ENCODE measurements around the gene NPIPB6.
"Not testable (repeated sequence)": the region's sequence is repeated elsewhere in the genome, so short reads cannot be mapped to it uniquely, and the experiment has no call there.

The NPIPB6 gene

DNA sequence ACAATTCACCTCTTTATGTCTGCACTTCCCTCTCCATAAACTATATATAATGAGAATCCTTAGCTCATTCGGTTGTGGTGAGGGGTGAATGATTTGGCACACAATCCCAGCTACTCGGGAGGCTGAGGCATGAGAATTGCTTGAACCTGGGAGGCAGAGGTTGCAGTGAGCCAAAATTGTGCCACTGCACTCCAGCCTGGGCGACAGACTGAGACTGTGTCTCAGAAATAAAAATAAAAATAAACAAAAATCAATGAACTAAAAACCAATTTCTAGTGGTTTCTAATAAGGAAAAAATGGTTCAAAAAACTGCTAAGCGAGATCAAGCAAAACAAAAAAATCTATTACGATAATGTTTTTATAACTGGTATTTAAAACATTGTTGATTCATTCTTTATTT is at the start of gene NPIPB6:
TSS of gene NPIPB6 (minus strand) at position 101 of the 400 bp plus-strand sequence. CDS start 686 bp downstream, outside the sequence.
- not testable (repeated sequence) for DNase-seq

DNA sequence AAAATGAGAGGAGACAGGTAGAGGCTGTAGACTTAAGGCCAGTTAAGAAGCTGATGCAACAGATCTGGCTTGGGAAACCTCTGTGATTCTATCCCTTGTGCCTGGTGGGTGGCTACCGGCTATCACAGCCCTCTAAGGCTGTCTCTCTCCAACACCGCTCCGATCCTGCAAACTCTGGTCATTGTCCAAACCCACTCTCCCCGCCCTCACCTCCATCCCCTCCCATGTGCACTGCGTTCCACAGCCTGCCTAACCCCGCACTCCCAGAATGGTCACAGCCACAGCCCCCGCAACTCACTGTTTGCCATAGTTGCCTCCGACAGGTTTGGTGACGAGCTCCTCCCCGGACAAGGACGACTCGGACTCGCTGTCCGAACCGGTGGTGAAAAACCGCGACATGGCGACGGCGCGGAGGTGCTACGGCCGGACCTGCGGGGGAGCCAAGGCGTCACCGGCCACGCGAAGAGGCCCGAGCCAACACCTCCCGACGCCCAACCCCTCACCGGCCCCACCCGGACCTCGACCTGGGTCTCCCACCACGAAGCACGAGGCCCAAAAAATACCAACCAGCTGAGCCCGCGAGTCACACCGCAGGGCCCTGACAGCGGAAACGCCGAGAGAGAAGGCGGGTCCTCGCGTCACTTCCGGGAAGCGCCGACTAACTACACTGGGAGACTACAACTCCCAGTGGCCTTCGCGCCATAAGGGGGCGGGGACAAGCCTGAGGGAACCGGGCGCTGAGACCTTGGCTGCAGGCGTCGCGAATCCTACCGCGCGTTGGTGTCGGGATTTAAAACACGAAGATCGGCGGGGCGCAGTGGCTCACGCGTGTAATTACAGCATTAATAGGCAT is 40.1 kb upstream of the NPIPB6 start, which contains the start of gene EIF3CL:
TSS of gene EIF3CL (minus strand) at position 622 of the 853 bp plus-strand sequence. CDS start at position 399, 223 bp downstream.
- not testable (repeated sequence) for DNase-seq

DNA sequence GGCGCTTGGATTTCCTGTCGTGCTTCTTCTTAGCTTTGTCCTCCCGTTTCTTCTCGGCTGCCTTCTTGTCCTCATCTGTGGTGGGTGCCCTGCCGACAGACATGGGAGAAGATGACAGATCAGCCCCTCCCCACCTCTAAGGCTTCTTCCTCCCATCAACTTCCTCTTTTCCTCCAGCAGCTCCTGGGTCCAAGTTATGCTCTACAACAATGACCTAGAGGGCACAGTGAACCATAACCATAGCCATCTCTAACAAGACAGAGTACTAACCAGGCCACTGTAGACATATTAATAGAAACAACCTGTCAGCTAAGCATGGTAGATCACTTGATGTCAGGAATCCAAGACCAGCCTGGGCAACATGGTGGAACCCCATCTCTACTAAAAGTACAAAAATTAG is 28.7 kb upstream of the NPIPB6 start:
- DNase-seq: not testable (repeated sequence)

DNA sequence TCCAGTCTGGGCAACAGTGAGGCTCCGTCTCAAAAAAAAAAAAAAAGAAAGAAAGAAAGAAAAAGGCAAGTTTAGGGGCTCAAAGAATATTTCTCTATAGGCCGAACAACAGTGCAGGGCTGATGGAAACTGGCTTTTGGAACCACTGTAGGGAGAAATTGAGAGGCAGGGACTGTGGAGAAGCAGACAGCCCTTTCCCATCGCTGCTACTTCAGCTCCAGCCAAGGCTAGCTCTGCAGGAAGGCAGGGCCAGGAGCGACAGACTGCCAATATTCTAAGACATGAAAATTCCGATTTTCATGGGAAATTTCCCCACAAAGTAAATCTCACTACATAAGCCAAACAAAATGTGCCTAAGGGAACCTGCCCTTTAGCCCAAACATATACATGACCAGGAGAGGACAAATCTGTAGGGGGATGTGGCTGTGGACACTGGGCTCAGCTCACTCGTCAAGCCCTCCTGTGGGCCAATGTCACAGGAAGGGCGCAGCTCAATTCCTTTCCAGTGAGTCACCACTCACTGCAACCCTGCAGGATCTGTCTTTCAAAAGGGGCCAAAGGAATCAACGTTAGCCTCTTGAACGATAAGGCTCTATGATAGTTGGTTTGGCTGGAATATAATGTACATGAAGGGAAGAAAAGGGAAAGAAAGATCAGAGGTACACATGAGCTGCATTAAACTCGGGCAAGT is 19.0 kb upstream of the NPIPB6 start:
- not testable (repeated sequence) for DNase-seq

DNA sequence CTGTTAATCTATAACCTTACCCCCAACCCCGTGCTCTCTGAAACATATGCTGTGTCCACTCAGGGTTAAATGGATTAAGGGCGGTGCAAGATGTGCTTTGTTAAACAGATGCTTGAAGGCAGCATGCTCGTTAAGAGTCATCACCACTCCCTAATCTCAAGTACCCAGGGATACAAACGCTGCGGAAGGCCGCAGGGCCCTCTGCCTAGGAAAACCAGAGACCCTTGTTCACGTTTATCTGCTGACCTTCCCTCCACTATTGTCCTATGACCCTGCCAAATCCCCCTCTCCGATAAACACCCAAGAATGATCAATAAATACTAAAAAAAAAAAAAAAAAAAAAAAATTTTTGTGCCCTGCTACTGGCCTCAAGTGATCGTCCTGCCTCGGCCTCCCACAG is 14.5 kb upstream of the NPIPB6 start:
- DNase-seq: not testable (repeated sequence)

DNA sequence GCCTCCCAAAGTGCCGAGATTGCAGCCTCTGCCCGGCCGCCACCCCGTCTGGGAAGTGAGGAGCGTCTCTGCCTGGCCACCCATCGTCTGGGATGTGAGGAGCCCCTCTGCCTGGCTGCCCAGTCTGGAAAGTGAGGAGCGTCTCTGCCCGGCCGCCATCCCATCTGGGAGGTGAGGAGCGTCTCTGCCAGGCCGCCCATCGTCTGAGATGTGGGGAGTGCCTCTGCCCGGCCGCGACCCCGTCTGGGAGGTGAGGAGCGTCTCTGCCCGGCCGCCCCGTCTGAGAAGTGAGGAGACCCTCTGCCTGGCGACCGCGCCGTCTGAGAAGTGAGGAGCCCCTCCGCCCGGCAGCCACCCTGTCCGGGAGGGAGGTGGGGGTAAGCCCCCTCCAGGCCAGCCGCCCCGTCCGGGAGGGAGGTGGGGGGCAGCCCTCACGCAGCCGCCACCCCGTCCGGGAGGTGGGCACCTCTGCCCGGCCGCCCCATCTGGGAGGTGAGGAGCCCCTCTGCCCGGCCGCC is 13.9 kb upstream of the NPIPB6 start:
- not testable (repeated sequence) for DNase-seq

DNA sequence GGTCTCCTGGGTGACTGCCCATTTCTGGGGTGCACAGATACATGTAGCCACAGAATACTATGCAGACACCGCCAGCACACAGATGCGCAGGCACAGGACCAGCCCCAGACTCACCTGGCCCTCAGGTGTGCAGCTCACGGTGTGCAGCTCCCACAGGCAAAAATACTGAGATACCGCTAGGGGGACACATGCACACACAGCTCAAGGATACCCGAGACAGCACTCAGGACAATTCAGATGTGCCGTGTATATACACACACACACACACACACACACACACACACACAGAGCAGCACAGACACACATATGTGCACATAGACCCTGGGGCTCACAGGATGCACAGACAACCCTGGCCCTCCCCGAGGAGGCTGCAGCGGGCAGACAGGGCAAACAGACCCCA is 11.8 kb upstream of the NPIPB6 start:
- not testable (repeated sequence) for DNase-seq

DNA sequence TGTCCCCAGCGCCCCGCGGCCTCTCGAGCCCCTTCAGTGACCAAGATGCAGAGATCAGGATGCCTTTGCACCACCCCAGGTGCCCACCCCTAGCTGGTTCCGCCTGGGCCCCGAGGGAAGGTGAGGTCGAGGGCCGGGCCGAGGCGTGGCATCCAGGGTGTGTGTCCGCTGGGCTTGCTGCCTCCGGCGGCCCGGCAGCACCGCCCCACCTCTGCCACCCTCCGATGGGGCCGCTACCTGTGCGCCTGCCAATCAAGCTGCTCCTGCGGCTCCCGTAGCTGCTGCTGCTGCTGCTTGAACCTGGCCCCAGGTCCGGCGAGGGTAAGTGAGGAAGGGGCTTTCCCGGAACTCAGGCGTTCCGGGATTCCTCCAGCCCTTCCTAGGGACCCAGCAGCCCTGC is 11.0 kb upstream of the NPIPB6 start:
- not testable (repeated sequence) for DNase-seq

DNA sequence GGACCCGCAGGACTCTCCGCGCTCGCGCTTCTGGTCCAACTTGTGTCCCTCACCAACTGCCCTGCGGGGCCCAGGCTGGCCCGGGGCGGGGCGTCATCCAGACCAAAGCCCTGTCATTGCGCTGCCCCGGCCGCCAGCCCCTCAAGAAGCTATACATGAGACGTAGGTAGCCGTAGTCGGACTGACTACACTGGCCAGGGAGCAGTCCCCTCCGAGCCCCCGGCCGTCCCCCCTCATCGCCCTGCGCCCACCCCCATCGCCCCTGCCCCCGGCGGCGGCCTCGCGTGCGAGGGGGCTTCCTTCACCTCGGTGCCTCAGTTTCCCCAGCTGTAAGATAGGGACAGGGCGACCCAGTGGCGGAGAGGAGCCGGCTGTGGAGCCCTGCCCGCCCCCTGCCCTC is 4.6 kb upstream of the NPIPB6 start:
- not testable (repeated sequence) for DNase-seq

DNA sequence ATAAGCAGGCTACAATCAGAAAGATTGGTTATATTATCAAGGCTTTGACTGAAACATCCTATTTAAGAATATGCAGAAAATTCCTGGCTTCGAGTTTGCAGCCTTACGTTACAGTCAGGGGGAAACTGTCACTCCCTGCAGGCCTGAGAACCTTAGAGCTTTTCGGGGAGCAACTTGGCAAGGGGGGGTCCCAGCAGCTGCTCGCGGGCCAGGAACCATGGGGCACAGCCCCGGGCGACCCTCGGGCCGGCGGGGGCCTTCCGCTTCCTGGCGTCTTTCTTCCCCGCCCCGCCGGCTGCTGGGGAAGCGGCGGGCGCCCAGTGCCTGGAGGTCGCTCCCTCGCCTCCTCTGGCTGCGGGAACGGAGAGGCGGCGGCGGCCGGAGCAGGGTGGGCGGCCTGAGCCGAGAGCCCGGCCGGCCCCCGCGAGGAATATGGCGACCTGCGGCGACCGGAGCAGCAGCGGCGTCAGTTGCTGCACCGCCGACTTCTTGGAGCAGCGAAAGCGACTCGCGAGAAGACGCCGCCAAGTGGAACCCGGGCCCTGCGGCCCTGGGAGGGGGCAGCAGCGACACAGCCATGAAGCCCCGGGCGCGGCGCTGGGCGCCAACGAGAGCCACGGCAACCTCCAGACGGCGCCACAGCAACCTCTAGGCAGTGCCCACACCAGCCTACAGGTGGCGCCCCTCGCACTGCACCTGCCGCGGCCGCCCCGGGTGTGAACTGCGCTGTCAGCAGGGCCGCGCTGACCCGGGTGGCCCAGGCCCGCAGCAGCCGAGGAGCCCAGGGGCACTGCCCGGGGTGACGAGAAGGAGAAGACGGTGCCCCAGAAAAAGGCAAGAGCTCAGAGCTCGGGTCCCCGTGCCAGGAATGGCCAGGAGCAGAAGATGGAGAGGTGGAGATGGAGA is 1.2 kb upstream of the NPIPB6 start:
- not testable (repeated sequence) for DNase-seq

DNA sequence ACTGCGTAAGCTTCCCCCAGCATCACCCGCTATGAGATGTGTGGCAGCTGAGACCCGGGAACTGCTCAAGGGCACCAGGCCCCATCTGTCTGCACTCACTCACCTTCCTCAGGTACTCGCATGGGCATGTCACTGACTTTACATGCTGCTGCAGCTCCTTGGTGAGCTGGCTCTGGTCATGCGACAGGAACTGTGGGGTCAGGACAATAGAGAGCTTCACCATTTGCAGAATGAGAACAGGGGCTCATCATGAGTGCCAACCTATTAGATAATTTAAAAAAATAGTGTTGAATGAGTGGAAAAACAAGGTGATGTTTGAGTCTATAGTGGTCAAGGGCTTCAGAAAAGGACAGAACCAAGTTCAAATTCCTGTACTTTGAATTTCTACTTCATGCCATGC is 708 bp downstream of the NPIPB6 start:
- not testable (repeated sequence) for DNase-seq

DNA sequence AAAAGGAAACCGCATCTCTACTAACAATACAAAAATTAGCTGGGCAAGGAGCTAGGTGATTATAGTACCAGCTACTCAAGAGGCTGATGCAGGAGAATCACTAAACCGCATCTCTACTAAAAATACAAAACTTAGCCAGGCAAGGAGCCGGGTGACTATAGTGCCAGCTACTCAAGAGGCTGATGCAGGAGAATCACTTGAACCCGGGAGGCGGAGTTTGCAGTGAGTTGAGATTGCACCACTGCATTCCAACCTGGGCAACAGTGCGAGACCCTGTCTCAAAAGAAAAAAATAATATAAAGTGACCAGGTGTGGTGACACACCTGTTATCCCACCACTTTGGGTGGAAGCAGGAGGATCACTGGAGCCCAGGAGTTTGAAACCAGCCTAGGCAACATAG is 25.1 kb downstream of the NPIPB6 start:
- not testable (repeated sequence) for DNase-seq

DNA sequence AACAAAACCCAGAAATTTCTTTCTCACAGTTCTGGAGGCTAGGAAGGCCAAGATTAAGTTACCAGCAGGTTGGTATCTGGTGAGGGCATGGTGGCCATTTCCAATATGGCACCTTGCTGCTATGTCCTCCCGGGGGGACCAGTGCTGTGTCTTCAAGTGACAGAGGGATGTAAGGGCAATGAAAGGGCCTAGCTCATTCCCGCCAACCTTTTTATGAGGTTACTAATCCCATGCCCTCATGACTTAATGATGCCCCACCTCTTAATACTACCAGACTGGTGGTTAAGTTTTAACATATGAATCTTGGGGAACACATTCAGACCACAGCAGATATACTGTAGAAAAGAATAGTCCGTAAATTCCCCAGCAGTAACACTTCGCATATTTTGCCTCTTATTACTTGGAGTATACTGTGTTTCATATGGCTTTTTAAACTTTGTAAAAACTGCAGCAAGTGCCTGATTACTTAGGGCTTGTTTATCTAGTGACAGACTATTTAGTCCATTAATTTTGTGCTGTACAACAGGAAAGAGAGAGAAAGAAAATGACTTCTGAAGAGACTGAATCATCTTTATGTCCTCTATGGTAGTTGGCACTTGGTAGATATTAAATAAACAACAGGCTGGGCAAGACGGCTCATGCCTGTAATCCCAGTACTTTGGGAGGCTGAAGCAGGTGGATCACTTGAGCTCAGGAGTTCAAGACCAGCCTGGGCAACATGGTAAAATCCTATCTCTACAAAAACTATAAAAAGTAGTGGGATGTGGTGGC is 26.2 kb downstream of the NPIPB6 start:
- not testable (repeated sequence) for DNase-seq

DNA sequence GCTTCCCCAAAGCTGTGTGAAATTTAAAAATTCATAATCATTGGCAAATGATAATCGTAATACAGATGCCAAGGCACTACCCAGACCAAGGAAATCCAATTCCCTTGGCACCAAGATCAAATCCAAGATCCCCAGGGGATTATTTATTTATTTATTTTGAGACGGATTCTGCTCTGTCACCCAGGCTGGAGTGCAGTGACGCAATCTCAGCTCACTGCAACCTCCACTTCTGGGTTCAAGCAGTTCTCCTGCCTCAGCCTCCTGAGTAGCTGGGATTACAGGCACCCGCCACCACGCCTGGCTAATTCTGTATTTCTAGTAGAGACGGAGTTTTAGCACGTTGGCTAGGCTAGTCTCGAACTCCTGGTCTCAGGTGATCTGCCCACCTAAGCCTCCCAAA is 27.6 kb downstream of the NPIPB6 start:
- DNase-seq: not testable (repeated sequence)

DNA sequence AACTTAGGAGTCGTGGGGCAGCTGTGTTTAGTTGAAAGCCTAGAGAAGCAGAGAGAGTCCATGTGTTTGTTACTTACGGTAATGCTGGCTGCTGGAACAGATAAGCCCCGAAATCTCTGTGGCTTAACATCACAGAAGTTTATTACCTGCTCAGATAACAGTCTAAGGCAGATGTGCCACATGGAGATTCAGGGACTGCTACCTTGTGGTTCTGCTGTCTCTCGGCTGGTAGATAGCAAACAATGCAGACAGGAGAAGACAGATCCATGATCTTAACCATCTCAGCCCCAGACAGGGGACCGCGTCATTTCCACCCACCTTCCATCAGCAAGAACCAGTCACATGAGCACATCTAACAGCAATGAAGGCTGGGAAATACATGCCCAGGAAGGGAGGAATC is 30.7 kb downstream of the NPIPB6 start:
- DNase-seq: not testable (repeated sequence)

DNA sequence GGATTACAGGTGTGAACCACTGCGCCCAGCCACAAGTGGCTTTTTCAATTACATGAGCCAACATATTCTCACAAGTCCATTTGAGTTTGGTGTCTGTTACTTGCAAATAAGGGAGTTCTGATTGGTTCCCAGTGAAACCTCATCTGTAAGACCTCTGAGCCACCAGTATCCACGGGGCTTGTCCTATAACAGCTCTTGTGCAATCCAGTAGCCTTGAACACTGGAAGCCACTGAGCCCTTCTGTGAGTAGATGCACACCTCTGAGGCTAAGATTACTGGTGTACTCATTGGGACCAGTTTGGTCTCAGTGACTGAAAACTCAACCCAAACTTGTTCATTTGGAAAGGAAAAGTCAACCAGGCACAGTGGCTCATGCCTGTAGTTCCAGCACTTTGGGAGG is 32.3 kb downstream of the NPIPB6 start:
- not testable (repeated sequence) for DNase-seq

DNA sequence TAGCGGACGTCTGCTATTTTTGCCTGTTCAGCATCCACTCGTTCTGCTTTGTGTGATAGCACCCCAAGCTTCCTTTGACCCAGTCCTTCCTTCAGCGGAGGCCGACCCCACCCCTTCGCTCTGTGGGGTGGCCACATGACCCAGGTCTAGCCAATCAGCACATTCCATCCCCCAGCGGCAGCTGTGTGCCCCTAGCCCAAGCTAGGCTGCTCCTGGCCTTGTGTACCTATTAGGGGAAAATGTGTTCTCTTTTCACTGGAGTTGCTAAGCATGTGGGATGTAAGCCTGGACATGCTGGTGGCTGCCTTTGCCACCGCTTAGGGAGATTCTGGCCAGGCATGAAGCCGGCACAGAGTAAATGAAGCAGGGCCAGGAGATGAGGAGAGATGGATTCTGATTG is 33.1 kb downstream of the NPIPB6 start:
- DNase-seq: not testable (repeated sequence)

DNA sequence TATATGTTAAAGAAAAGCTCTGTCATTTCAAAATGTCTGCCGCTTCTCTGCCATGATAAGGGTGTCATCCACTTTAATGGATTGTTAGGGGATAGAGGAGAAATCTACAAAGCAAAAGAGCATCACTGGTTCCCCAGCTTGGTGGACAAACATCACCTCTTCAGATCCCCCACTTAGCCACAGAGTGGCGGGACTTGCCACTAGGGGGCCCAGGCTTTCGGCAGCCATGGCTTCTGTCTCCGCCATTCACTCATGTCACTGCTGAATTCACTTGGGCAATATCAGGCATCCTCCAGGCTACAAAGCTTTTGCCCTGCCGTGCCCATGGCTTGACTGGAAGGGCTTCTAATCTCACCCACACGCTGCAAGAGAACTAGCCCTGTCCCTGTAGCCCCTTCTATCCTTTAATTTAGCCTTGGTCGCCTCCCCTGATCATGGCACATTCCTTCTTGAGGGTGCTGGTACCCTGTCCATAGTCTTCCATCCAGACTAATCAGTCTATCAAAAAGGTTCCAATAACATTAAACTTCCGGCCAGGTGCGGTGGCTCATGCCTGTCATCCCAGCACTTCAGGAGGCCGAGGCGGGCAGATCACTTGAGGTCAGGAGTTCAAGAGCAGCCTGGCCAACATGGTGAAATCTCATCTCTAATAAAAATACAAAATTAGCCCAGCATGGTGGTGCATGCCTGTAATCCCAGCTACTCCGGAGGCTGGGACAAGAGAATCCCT is 36.3 kb downstream of the NPIPB6 start:
- peak; percentile 30 to 52 for DNase-seq

DNA sequence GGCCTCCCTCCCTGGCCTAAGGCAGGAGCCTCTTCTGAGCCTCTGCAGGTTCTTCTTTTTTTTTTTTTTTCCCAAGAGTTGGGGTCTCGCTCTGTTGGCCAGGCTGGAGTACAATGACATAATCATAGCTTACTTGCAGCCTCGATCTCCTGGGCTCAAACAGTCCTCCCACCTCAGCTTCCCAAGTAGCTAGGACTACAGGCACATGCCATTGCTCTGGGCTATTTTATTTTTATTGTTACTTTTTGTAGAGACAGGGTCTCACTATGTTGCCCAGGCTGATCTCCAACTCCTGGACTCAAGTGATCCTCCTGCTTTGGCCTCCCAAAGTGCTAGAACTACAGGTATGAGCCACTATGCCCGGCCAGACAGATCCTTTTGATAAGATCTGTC is 38.4 kb downstream of the NPIPB6 start:
- DNase-seq: no peak

DNA sequence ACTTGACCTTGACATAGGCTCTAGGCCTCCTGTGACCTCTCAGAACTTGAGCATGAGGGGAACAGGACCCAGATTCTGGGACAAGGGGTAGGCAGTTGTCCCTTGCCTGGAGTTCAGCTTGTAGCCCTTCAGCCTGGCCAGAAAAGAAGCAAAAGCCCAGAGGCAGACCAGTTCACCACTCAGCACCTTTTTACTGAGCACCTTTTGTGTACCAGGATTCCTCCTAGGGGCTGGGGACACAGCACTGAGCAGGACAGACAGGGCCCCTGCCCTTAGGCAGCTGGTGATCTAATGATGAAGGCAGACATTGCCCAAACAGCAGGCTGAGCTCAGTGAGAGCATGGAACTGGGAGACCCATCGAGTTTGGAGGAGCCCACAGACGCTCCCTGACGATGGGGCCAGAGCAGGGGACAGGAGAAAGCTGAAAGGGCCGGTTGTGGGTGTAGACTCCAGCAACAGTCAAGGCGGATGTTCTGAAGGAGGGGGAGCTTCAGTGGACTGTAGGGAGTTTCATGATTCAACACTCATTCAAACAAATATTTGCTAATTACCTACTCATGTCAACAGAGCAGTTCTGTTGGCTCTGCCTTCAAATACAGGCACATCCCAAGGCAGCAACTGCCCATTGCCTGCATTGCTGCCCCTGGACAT is 38.9 kb downstream of the NPIPB6 start:
- DNase-seq: no peak
